AG08395 (cell line): Measurements from ENCODE around the gene A2M.

Experiments used
- DNase-seq: peaks from one replicate; pipeline ENCODE4 v3.0.0; 2012; ENCODE audit warnings: mixed read lengths, low spot score

The A2M gene

DNA sequence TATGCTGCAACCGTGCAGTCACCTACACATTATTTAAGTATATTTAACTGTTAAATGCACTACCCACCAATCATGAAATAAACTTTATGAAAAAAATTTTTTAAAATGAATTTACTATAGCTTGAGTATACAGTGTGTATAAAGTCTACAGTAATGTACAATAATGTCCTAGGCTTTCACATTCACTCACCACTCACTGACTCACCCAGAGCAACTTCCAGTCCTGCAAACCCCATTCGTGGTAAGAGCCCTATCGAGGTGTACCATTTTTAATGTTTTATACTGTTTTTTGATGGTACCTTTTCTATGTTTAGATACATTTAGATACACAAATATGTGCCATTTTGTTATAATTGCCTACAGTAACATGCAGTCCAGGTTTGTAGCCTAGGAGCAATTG is 78.3 kb downstream of the A2M start:
- DNase-seq = no peak

DNA sequence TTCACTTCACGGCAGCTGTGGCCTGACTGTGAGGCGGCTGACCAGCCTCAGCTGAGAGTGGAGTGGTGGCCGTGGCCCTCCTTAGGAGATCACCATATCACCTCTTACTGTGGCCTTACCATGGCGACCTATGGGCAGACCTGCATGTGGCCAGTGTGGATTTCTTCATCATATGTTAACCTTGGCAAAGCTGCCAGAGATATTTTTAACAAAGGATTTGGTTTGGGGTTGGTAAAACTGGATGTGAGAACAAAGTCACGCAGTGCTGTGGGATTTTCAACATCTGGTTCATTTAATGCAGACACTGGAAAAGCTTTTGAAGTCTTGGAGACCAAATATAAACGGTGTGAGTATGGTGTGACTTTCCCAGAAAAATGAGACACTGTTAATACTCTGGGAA is 79.5 kb downstream of the A2M start:
- no peak for DNase-seq

DNA sequence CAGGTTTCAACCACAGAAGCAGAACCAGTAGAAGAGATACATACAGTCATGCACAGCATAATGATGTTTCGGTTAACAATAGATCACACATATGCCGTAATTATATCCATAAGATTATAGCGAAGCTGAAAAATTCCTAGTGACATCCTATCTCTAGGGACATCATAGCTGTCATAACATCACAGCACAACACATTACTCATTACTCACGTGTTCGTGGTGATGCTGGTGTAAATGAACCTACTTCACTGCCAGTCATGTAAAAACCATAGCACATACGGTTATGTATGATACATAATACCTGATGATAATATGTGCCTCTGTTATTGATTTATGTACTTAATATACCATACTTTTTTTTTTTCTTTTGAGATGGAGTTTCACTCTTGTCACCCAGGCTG is 81.6 kb downstream of the A2M start:
- no peak for DNase-seq

DNA sequence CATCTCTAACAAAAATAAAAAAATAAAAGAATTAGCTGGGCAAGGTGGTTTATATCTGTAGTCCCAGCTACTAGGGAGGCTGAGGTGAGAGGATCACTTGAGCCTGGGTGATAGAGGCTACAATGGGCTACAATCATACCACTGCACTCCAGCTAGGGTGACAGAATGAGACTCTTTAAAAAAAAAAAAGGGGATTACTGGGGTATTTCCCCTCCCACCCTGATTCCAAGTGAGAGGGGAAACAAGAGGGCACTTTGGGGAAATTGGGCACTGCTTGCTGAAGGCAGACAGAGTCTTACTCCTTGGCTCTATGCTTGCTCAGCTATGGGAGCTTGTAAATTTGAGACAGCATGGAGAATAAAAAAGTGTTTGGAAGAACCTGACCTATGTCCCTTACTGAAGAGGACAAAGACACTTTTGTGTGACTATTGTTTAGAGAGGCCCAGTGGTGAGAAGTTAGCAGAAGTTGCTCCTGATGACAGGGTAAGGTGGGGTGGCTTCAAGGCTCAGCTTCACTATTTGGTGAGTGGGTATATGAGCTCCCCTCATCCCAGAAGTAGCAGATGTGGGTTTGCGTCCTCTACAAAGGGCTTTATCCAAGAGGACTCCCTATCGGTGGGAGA is 82.3 kb downstream of the A2M start:
- DNase-seq = no peak

DNA sequence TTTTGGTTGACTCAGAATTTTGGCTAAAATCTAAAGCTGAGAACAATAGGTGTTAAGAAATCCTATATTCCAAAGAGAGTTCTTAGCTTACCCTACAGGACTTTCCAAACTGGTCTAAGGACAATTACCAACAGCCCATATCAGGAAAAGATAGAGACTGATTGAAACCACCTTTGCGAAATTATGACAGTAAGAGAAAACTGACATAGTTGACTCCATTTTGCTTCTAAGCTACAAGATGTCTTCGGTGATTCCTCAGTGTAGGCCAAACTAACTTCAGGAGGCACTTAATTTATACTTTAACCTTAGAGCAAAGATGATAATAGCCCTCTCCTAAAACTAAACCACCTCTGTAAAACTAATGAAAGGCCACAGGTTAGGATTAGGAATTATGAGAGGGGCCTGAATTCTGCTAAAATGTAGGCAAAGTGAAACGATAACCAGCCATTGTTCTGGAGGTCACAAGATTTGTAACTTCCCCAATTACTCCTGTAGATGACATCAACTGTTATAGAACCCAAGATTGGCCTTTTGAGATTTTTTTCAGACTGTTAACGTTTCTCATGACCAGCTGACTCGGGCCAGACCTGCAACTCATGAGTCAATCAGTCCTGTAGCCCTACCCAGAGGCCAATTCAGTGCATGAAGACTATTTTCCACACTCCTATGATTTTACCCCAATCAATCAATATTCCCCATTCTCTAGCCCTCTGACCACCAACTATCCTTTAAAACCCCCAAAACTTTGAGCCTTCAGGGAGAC is 83.3 kb downstream of the A2M start:
- no peak for DNase-seq

DNA sequence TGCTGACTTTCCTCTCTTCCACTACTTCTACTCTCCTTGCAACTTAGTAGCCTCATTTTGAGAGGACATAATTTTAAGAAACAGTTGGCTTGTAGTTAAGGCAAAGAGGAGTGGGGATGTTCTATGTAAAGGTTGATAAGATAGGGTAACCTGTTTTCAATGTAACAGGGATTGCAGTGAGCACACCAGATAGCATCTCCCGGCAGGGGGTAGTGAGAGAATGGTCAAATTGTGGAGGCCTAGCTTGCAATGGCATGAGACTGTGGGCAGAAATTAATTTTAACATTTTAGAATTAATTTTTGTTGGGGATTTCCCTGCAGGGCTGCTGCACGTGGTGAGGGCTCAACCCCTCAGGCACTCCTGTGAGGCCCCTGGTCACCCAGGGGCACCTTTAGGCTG is 84.9 kb downstream of the A2M start:
- no peak for DNase-seq

DNA sequence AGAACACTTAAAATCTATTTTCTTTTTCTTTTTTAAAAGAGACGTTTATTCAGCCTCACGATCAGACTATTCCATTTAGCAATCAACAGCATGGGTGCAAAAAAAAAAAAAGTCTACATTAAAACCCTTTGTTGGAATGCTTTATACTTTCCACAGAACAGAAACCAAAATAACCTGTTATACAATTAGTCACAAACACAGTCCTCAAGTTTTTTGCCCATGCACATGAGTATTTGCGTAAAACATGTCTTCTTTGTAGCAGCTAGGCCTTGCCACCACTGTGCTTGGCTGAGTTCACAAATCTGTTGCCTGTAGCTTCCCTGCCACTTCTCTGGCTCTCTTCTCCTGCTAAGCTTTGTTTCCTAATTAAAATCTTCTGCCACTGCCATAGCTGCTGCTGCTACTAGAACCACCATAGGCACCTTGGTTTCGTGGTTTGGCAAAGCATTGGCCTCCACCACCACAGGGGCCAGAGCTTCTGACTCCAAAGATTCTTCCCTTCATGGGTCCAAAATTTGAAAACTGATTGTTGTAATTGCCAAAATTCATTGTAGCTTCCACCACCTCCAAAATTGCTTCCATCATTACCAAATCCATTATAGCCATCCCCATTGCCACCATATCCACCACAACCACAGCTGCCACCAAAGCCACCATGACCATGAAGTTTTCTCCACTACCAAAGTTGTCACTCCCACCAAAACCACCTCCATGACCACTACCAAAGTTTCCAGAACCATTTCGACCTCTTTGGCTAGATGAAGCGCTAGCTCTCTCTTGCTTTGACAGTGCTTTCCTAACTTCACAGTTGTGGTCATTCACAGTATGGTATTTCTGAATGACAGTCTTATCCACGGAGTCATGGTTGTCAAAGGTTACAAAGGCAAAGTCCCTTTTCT is 88.3 kb downstream of the A2M start:
- DNase-seq = no peak

DNA sequence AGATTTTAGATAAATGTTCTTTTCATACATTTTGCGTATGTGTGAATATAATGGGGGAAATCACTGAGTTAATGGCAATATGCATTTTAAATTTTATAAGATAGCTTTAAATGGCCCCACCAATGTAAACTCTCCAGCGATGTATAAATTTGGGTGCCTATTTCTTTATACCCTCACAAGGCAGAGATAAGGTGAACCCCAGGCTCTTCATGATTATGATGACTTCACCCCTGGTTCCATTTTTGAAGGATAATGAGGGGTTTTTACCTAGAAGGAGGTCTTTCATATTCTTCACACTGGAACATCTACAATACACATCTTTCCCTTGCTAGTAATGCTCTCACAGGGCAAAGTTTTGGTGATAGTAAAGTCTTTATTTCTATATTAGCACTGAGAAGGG is 91.2 kb downstream of the A2M start:
- no peak for DNase-seq

DNA sequence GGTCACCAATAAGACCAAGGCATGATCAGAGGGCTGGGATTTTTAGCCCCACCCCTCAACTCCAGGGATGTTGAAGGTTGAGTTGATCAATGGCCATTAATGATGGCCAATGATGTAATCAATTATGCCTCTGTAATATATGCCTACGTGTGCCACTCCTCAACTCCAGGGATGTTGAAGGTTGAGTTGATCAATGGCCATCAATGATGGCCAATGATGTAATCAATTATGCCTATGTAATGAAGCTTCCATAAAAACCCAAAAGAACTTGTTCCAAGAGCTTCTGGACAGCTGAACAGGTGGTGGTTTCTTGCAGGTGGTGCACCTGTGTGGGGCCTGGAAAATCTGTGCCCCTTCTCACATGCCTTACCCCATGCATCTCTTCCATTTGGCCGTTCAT is 93.1 kb downstream of the A2M start:
- no peak for DNase-seq
